Adrenal gland (tissue), 12 donors: ENCODE data around the gene ZBTB32. TPM values are rescaled to one million over a fixed set of nuclear protein-coding genes. Genes with fewer than 3 reads are reported as not detected.

ENCODE experiments used
- DNase-seq, 7 donors: peaks; one replicate each; pipeline ENCODE4 v3.0.0-alpha.2; 2019 to 2020
- H3K27ac ChIP-seq, 5 donors: fragments of 200-600 bp; sonication (generic) in 4 of 5; 1 replicate in 3 of 5; 2 replicates in 2 of 5; pipeline versions ENCODE4 v1.5.1 to v1.8.0; 2016 to 2020; ENCODE audit warnings: mild to moderate bottlenecking in 1 of 5
- H3K27me3 ChIP-seq: fragments of 200-600 bp; 2 replicates; pipeline ENCODE4 v1.8.0; 2021
- H3K36me3 ChIP-seq, 2 donors: fragments of 200-600 bp; replicated peaks in 1 of 2; 1 replicate in 1 of 2; 2 replicates in 1 of 2; pipeline versions ENCODE4 v1.5.1 to v1.8.0; 2018 to 2022
- H3K4me1 ChIP-seq, 2 donors: fragments of 200-600 bp; replicated peaks in 1 of 2; 1 replicate in 1 of 2; 2 replicates in 1 of 2; pipeline versions ENCODE4 v1.5.1 to v1.8.0; 2018 to 2021
- H3K4me3 ChIP-seq, 4 donors: fragments of 200-600 bp; sonication (generic) in 3 of 4; one replicate each; pipeline ENCODE4 v1.5.1; 2016 to 2018
- H3K9me3 ChIP-seq, 3 donors: fragments of 200-600 bp; sonication (generic) in 1 of 3; replicated peaks in 1 of 3; 1 replicate in 2 of 3; 2 replicates in 1 of 3; pipeline versions ENCODE4 v1.5.1 to v1.8.0; 2016 to 2021
- CTCF ChIP-seq, 6 experiments: fragments of 450-650 bp in 4 of 6; fragments of 200-600 bp in 2 of 6; sonication (generic) in 1 of 6; IDR thresholded peaks; 1 replicate in 5 of 6; 2 replicates in 1 of 6; pipeline versions ENCODE4 v1.5.1 to v1.8.0; 2016 to 2021; ENCODE audit warnings: antibody characterized with exemption in 6 of 6, mild to moderate bottlenecking in 2 of 6, moderate library complexity in 1 of 6
- POLR2A ChIP-seq, 2 donors: fragments of 450-650 bp; IDR thresholded peaks; one replicate each; pipeline ENCODE4 v1.6.1; 2017; ENCODE audit warnings: antibody characterized with exemption in 2 of 2, mild to moderate bottlenecking in 2 of 2, moderate library complexity in 1 of 2
- WGBS, 4 donors: extraction: QIAGEN DNeasy Blood & Tissue Kit in 2 of 4; methylation state at CpG; one replicate each; pipeline versions ENCODE4 v1.1.5 to v1.1.7; 2013 to 2017; 5-methylcytosine and 5-hydroxymethylcytosine counted together
- intact Hi-C, 2 donors: fragments of 100-400 bp; cut with DNase I; formaldehyde crosslinking; loops; one replicate each; pipeline versions ENCODE4 v1.14.1 to v1.15.0; 2022 to 2023
- polyA plus RNA-seq, 3 donors: library from polyadenylated mRNA; stranded (reverse); fragments of 200-250 nt in 2 of 3; fragments of 350-450 nt in 1 of 3; fragmentation: Illumina TruSeq in 1 of 3; extraction: RNeasy Lipid Tissue Mini Kit (QIAGEN cat#74804) in 1 of 3; gene quantifications; one replicate each; pipeline ENCODE4 v1.2.3, GENCODE V29; 2013 to 2014
- total RNA-seq, 9 donors: library from RNA; depleted of rRNA in 4 of 9; stranded (reverse); fragments of >200 nt in 4 of 9; fragments of 120-200 nt in 1 of 9; fragmentation: NEBNext Ultra II Directional in 1 of 9; extraction: Animal tissue kit (Norgen Biotek cat#: 25700) in 1 of 9; gene quantifications; one replicate each; pipeline versions ENCODE4 v1.1.0 to v1.2.4, GENCODE V29; 2013 to 2023
- donor health status: healthy with polysubstance abuse.
- donor health status: Bipolar disorder and iron deficiency.
- donor health status: DM: yes; HTN: yes; CAD: no.
- donor health status: DM: no; HTN: no; CAD: no.
- donor health status: DM: no; HTN: no; CAD: no.
- donor health status: DM: yes; HTN: yes; CAD: no.

ZBTB32 gene
- total and polyA plus RNA-seq, 12 donors: 0.27 to 0.40 (median 0.38) TPM; not detected in 9

GRCh38 chr19:35719402-35720162, 15.2 kb downstream of the ZBTB32 start:
- intact Hi-C loops: loop anchor here in 1 of 2 donors (10.0 kb wide), 1 partner anchor 175 kb away; the partner anchor contains the start of gene TMEM147
- no peaks in the 10 kb centered on the region for H3K9me3 ChIP-seq
- peak in 2 of 7 donors; percentile 33 to 55 for DNase-seq
- no peak overlapping the region for H3K4me3 ChIP-seq
- 79 to 85% (median 80%) methylated on average over 23 to 32 of the region's 32 CpGs for WGBS, 4 donors
- H3K27me3 ChIP-seq: no peaks in the 10 kb centered on the region
- H3K27ac ChIP-seq: no peak overlapping the region
- TF ChIP-seq CTCF (IDR thresholded peaks at IDR 0.05): no peak
- TF ChIP-seq POLR2A (IDR thresholded peaks at IDR 0.05): no peak
- H3K36me3 ChIP-seq: peaks cover 0 to 46% of the 10 kb centered on the region in 2 donors
- peaks cover 21 to 26% of the 10 kb centered on the region in 2 donors for H3K4me1 ChIP-seq

DNA sequence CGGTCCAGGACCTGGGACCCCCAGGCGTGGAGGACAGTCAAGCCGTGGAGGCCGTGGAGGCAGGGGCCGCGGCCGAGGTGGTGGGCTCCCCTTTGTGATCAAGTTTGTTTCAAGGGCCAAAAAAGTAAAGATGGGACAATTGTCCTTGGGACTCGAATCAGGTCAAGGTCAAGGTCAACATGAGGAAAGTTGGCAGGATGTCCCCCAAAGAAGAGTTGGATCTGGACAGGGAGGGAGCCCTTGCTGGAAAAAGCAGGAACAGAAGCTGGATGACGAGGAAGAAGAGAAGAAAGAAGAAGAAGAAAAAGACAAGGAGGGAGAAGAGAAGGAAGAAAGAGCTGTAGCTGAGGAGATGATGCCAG, 15.8 kb downstream of the ZBTB32 start:
- no peak overlapping the region for H3K27ac ChIP-seq
- WGBS, 4 donors: 72 to 79% (median 74%) methylated on average over 7 to 9 of the region's 9 CpGs
- no peaks in the 10 kb centered on the region for H3K27me3 ChIP-seq
- no peaks in the 10 kb centered on the region for H3K9me3 ChIP-seq
- intact Hi-C loops: no loop called here
- no peak overlapping the region for H3K4me3 ChIP-seq
- no peak for DNase-seq
- peaks cover 21 to 26% of the 10 kb centered on the region in 2 donors for H3K4me1 ChIP-seq
- H3K36me3 ChIP-seq: peaks cover 0 to 52% of the 10 kb centered on the region in 2 donors
- TF ChIP-seq POLR2A (IDR thresholded peaks at IDR 0.05) (no peak), CTCF (IDR thresholded peaks at IDR 0.05) (no peak)

GRCh38 chr19:35720648-35721047, 16.3 kb downstream of the ZBTB32 start:
- H3K27me3 ChIP-seq: no peaks in the 10 kb centered on the region
- WGBS, 4 donors: 79 to 86% (median 81%) methylated on average over 13 to 17 of the region's 17 CpGs
- no peak for TF ChIP-seq POLR2A (IDR thresholded peaks at IDR 0.05)
- no peak for TF ChIP-seq CTCF (IDR thresholded peaks at IDR 0.05)
- H3K4me1 ChIP-seq: peaks cover 21 to 24% of the 10 kb centered on the region in 2 donors
- intact Hi-C loops: no loop called here
- DNase-seq: peak in 2 of 7 donors; percentile 18 to 27
- peaks cover 0 to 57% of the 10 kb centered on the region in 2 donors for H3K36me3 ChIP-seq
- H3K4me3 ChIP-seq: no peak overlapping the region
- no peak overlapping the region for H3K27ac ChIP-seq
- no peaks in the 10 kb centered on the region for H3K9me3 ChIP-seq

- Histone ChIP-seq H3K36me3 (peaks cover 0 to 64% of the 10 kb centered on the region in 2 donors), H3K27me3 (no peaks in the 10 kb centered on the region), H3K4me1 (peaks cover 14 to 17% of the 10 kb centered on the region in 2 donors), H3K27ac (no peak overlapping the region), H3K4me3 (no peak overlapping the region), H3K9me3 (no peaks in the 10 kb centered on the region)
- WGBS, 4 donors: 92 to 100% (median 93%) methylated on average over 1 to 16 of the region's 16 CpGs
- peak in 1 of 7 donors; percentile 6 for DNase-seq
- no peak for TF ChIP-seq POLR2A (IDR thresholded peaks at IDR 0.05)
- no peak for TF ChIP-seq CTCF (IDR thresholded peaks at IDR 0.05)
- intact Hi-C loops: no loop called here
Measured at GRCh38 chr19:35721374-35721773, 17.0 kb downstream of the ZBTB32 start.
